ENCODE data around the gene ZNF71. TPM values are rescaled to one million over a fixed set of nuclear protein-coding genes. Genes with fewer than 3 reads are reported as not detected.
A peak's percentile ranks its signal among the peaks of the same experiment; 100 is the strongest.

Gene ZNF71
- total RNA-seq (2014; rRNA removed; shearing (Covaris generic)), result not detected in 2 replicates

DNA sequence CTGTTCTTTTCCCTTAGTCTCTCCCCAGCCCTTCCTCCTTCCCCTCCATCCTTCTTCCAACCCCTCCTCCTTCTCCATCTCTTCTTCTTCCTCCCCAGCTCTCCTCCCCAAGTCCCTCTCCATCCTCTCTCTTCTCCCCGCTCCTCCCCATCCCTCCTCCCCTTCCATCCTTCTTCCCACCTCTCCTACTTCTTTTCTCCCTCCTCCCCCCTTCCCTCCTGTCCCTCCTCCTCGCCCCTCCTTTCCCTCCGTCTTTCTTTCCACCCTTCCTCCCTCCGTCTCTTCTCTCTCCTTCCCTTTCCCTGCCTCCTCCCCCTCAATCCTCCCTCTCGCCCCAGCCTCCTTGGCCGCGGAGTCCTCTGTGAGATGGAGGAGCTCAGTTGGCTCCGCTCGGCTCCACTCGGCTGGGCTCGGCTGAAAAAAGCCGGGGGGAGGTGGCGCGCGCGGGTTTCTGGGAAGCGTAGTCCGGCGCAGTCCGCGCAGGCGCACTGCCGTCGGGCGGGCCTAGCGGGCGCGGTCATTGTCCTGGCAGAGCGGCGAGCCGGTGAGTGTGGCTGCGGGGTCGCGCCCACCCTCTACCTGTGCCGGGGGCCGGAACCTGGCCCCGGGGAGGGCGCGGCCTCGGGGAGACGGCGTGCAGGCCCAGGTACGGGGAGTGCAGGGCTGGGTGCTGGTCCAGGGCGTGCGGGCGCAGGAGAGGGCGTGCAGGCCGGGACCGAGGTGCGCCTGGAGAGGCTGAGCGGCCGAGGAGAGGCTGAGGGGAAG lies at the start of gene ZNF71:
ZNF71 (plus strand) TSS at position 520 of the 765 bp plus-strand sequence. CDS start 6,257 bp downstream, outside the sequence.
- DNase-seq (ENCODE audit: low spot score), result no peak

- DNase-seq (ENCODE audit: low spot score), result no peak
Measured at GRCh38 chr19:56547535-56547934, 47.6 kb upstream of the ZNF71 start.

DNA sequence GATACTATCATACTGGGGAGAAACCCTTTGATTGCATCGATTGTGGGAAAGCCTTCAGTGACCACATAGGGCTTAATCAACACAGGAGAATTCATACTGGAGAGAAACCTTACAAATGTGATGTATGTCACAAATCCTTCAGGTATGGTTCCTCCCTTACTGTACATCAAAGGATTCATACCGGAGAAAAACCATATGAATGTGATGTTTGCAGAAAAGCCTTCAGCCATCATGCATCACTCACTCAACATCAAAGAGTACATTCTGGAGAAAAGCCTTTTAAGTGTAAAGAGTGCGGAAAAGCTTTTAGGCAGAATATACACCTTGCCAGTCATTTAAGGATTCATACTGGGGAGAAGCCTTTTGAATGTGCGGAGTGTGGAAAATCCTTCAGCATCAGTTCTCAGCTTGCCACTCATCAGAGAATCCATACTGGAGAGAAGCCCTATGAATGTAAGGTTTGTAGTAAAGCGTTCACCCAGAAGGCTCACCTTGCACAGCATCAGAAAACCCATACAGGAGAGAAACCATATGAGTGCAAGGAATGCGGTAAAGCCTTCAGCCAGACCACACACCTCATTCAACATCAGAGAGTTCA lies 40.7 kb upstream of the ZNF71 start:
- DNase-seq (ENCODE audit: low spot score), result no peak

DNA sequence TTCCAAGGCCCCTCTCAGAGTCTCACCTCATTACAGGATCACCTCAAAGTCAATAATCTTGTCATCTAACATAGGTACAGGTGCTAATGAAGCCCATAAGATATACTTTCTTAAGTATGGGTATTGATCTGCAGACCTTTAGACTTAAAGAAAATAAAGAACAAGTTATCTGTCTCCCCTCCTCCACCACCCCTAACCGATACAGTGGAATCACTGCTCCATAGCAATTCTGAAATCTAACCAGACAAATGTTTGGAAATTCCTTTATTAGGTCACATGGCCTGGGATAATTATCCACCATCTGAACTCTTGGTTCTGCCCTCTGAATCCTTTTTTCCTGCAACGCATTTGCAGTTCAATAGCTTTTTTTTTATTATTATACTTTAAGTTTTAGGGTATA lies 32.3 kb upstream of the ZNF71 start:
- DNase-seq (ENCODE audit: low spot score), result no peak

DNA sequence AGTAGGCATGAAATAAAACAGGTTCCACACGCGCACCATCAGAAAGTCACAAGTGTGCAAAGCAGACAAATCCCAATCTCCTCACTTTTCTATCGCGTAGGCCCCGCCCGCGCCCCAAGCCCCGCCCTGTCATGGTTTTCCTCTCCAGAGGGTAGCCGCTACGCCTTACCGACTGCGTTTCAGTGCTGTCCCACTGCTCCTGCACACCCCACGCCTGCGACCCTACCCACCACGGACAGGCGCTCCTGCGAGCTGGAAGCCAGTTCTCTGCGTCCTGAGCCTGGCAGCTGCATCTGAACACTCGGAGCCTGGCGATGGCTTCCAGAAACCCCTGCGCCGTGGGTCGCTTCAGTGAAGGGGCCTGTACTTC lies 28.2 kb upstream of the ZNF71 start:
- DNase-seq (ENCODE audit: low spot score), result no peak

GRCh38 chr19:56567274-56568120 lies 27.6 kb upstream of the ZNF71 start, which contains the start of gene ZNF470:
TSS of gene ZNF470 (plus strand) at chr19:56567468. CDS start at chr19:56570312, 2,844 bp downstream.
- no peak for DNase-seq (ENCODE audit: low spot score)

DNA sequence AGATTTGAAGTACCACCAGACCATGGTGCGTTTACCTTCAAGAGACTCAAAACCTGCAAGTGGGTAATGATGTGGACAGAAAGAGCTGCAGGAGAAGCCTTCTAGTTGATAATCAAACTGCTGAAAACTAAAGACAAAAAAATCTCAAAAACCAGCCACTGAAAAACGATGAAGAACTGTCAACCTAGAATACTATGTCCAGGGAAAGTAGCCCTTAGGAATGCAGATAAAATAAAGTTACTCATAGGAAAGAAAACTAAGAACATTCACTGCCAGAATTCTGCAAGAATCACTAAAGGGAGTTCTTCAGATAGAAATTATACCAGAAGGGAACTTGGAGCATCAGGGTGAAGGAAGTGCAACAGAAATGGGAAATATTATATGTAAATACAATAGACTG lies 22.5 kb upstream of the ZNF71 start:
- DNase-seq (ENCODE audit: low spot score), result no peak

DNA sequence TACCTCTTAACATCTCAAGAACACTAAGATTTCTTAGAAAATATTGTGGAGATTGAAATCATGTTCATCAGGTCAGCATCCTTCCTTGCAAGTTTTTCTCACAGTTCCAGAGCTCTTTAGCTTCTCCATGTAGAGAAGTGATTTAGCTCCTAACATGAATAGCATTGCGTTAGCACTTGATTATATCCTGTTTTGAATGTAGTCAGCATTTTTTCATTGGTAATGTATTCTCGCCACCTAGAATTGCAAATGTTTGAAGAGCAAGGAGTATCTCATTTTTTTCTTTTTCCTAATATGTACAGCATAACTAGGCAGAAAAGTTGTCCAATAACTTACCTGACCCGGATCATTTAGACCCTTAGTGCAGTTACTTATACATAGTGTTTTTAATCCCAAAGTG lies 21.2 kb upstream of the ZNF71 start:
- DNase-seq (ENCODE audit: low spot score), result no peak

GRCh38 chr19:56577719-56578602 lies 17.1 kb upstream of the ZNF71 start:
- DNase-seq (ENCODE audit: low spot score), result peak; percentile 13

- DNase-seq (ENCODE audit: low spot score), result no peak
Measured at GRCh38 chr19:56594446-56594782, 688 bp upstream of the ZNF71 start.

DNA sequence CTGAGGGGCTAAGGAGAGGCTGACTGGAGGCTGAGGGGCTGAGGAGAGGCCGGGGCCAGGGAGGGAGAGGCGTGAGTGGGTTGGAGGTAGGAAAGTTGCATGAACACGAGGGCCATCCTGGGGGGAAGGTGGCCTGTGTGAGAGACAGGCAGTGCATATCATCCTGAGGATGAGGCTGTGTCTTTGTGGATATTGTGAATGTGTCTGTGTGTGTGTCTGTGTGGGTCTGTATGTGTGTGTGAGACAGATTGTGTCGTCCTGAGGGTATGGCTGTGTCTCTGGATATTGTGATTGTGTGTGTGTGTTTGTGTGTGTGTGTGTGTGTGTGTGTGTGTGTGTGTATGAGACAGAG lies 422 bp downstream of the ZNF71 start:
- no peak for DNase-seq (ENCODE audit: low spot score)

GRCh38 chr19:56596676-56597075 lies 1.6 kb downstream of the ZNF71 start:
- no peak for DNase-seq (ENCODE audit: low spot score)

DNA sequence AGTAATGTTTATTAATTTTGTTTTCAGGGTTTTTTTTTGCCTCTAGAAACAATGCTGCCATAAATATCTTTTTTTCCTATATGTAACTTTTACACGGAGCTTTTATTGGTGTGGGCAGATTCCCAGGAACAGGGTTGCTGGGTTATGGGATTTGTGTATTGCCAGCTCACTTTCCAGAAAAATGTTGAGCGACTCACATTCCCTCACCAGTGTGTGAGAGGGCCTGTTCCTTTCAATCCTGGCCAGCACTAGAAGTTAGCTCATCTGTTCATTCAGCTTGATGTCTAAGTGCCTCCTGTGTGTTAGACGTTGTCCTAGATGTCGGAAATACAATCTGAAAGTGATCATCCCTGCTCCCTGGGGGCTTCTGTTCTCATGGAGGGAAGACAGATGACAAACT lies 2.6 kb downstream of the ZNF71 start:
- DNase-seq (ENCODE audit: low spot score), result no peak

- DNase-seq (ENCODE audit: low spot score), result no peak
Measured at GRCh38 chr19:56601375-56601774, 6.3 kb downstream of the ZNF71 start.

- no peak for DNase-seq (ENCODE audit: low spot score)
Measured at GRCh38 chr19:56603829-56604228, 8.7 kb downstream of the ZNF71 start.

DNA sequence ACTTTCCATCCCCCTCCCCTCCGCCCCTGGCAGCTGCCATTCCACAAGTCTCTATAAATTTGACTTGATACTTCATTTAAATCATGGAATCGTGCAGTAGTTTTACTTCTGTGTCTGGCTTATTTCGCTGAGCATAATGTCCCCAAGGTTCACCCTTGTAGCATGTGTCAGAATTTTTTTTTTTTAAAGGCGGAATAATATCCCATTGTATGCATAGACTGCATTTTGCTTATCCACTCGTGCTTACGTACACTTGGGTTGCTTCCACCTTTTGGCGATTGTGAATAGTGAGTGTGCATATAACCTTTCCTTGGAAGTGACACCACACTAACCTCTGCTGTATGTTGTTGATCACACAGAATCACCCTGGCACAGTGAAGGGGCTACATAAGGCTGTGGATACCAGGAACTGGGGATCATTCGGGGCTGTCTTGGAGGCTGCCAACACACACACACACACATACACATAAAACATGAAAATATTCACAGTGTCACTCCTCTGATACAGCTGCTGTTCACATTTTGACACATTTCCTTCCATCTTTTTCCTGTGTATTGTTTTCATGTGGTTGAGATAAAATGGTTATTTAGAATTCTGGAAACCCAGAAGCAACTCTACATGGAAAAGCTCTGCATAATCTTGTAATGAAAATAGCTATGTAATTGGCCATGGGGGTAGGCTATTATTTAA lies 13.3 kb downstream of the ZNF71 start:
- DNase-seq (ENCODE audit: low spot score), result no peak

- DNase-seq (ENCODE audit: low spot score), result no peak
Measured at GRCh38 chr19:56611288-56611687, 16.2 kb downstream of the ZNF71 start.

DNA sequence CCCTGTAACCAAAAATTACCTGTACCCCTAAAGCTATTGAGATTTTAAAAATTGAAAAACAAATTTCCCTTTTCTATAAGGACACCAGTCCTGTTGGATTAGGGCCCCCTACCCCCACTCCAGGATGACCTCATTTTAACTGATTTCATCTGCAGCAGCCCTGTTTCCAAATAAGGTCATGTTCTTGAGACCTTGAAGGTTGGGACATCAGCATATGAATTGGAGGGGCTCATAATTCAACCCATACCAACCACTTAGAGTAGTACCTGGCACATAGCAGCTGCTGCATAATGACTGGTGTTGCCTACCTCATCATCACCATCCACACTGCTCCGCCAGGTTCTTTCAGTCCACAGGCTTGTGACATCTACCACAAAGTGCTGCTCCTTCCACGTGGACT lies 17.6 kb downstream of the ZNF71 start:
- DNase-seq (ENCODE audit: low spot score), result no peak

GRCh38 chr19:56613639-56614038 lies 18.5 kb downstream of the ZNF71 start:
- DNase-seq (ENCODE audit: low spot score), result no peak

GRCh38 chr19:56617531-56617930 lies 22.4 kb downstream of the ZNF71 start:
- no peak for DNase-seq (ENCODE audit: low spot score)

DNA sequence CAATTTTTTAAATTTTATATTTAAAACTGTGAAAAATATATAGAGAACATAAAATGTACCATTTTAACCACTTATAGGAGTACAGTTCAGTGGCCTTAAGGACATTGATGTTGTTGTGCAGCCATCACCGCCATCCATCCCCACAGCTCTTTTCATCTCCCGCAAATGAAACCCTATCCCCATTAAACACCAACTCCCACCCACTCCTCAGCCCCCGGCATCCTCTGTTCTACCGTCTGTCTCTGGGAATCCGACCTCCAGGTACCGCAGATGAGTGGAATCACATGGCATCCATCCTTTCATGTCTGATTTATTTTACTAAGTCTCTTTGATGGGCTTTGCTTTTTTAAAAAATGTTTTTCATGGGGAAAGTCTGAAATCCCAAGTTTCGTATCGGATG lies 24.0 kb downstream of the ZNF71 start:
- DNase-seq (ENCODE audit: low spot score), result no peak
